Smooth muscle cell (in vitro differentiated cells): ENCODE measurements around the gene C9orf43. TPM values are rescaled to one million over a fixed set of nuclear protein-coding genes. Genes with fewer than 3 reads are reported as not detected.
"Not testable (repeated sequence)": the region's sequence is repeated elsewhere in the genome, so short reads cannot be mapped to it uniquely, and the experiment has no call there.

ENCODE experiments used
- DNase-seq: peaks from one replicate; lab custom pipeline; 2025; ENCODE audit not compliant: unreplicated experiment; lab: John Stamatoyannopoulos, UW
- H2AFZ ChIP-seq: fragments of 200-600 bp; sonication (generic); 2 replicates; pipeline ENCODE4 v1.6.0; 2016; ENCODE audit warnings: antibody characterized with exemption, low read depth, mild to moderate bottlenecking
- H3F3A ChIP-seq: fragments of 200-600 bp; sonication (generic); 2 replicates; pipeline ENCODE4 v1.6.0; 2017; ENCODE audit warnings: antibody characterized with exemption, low read depth
- H3K27ac ChIP-seq: fragments of 200-600 bp; sonication (generic); 2 replicates; pipeline ENCODE4 v1.5.1; 2016; ENCODE audit warnings: low read depth, mild to moderate bottlenecking
- H3K27me3 ChIP-seq: fragments of 200-600 bp; sonication (generic); 2 replicates; pipeline ENCODE4 v1.6.1; 2016; ENCODE audit warnings: low read depth, mild to moderate bottlenecking
- H3K36me3 ChIP-seq: fragments of 200-600 bp; sonication (generic); 2 replicates; pipeline ENCODE4 v1.5.1; 2016; ENCODE audit warnings: low read depth
- H3K4me1 ChIP-seq: fragments of 200-600 bp; sonication (generic); 2 replicates; pipeline ENCODE4 v1.5.1; 2016; ENCODE audit warnings: low read depth
- H3K4me2 ChIP-seq: fragments of 200-600 bp; sonication (generic); 2 replicates; pipeline ENCODE4 v1.6.0; 2016; ENCODE audit warnings: mild to moderate bottlenecking
- H3K4me3 ChIP-seq: fragments of 200-600 bp; sonication (generic); 2 replicates; pipeline ENCODE4 v1.5.1; 2016; ENCODE audit warnings: mild to moderate bottlenecking
- H3K79me2 ChIP-seq: fragments of 200-600 bp; sonication (generic); 2 replicates; pipeline ENCODE4 v1.6.0; 2016; ENCODE audit warnings: low read depth, mild to moderate bottlenecking
- H3K9ac ChIP-seq: fragments of 200-600 bp; sonication (generic); 2 replicates; pipeline ENCODE4 v1.6.0; 2016; ENCODE audit warnings: low read depth
- H3K9me3 ChIP-seq: fragments of 200-600 bp; sonication (generic); replicated peaks from 2 replicates; pipeline ENCODE4 v1.5.1; 2016; ENCODE audit warnings: low read depth
- H4K20me1 ChIP-seq: fragments of 200-600 bp; sonication (generic); 2 replicates; pipeline ENCODE4 v1.6.0; 2016; ENCODE audit warnings: low read depth
- CTCF ChIP-seq: fragments of 200-600 bp; sonication (generic); IDR thresholded peaks from 2 replicates; pipeline ENCODE4 v1.5.1; 2017; ENCODE audit warnings: borderline replicate concordance, mild to moderate bottlenecking, antibody characterized with exemption; ENCODE audit not compliant: insufficient read depth, poor library complexity, severe bottlenecking
- WGBS: methylation state at CpG from one replicate; pipeline ENCODE4 v1.1.7; 2016; ENCODE audit warnings: low lambda C conversion rate; 5-methylcytosine and 5-hydroxymethylcytosine counted together
- polyA plus RNA-seq: library from polyadenylated mRNA; unstranded; fragments of >200 nt; fragmentation: Nextera tagmentation; extraction: Ambion mirVana; gene quantifications from 2 replicates; pipeline ENCODE4 v1.2.1, GENCODE V29; 2016
- total RNA-seq: library from RNA; depleted of rRNA; stranded (reverse); fragments of >200 nt; gene quantifications from 2 replicates; pipeline ENCODE4 v1.2.3, GENCODE V29; 2014

C9orf43 gene
- total and polyA plus RNA-seq, 2 experiments from 2014 or later = 2.0 TPM; not detected in 1

- H3K36me3 ChIP-seq = no peaks in the 10 kb centered on the region
- WGBS = 100% methylated on average over 1 of the region's 1 CpG
- no peaks in the 10 kb centered on the region for H4K20me1 ChIP-seq
- no peaks in the 10 kb centered on the region for H3F3A ChIP-seq
- H3K9me3 ChIP-seq = no peaks in the 10 kb centered on the region
- H3K4me1 ChIP-seq = no peaks in the 10 kb centered on the region
- DNase-seq = no peak
- H3K4me2 ChIP-seq = no peak overlapping the region
- H3K79me2 ChIP-seq = no peaks in the 10 kb centered on the region
- H3K9ac ChIP-seq = no peak overlapping the region
- no peak overlapping the region for H3K4me3 ChIP-seq
- no peak overlapping the region for H2AFZ ChIP-seq
- H3K27ac ChIP-seq = no peak overlapping the region
- TF ChIP-seq CTCF = no peak
- no peaks in the 10 kb centered on the region for H3K27me3 ChIP-seq
These were observed 45.6 kb upstream of the C9orf43 start for GRCh38 chr9:113364951-113365350.

- not testable (repeated sequence) for H3K4me3 ChIP-seq, H3K4me1 ChIP-seq, H3K79me2 ChIP-seq, H3K27ac ChIP-seq, H3K27me3 ChIP-seq, H3K36me3 ChIP-seq, H4K20me1 ChIP-seq, H3F3A ChIP-seq, H2AFZ ChIP-seq, H3K9me3 ChIP-seq, H3K9ac ChIP-seq, DNase-seq, H3K4me2 ChIP-seq
- 90% methylated on average over 3 of the region's 3 CpGs for WGBS
These were observed 44.9 kb upstream of the C9orf43 start for GRCh38 chr9:113365652-113366051.

GRCh38 chr9:113368348-113368981 is 42.1 kb upstream of the C9orf43 start:
- H3K27me3 ChIP-seq = no peaks in the 10 kb centered on the region
- WGBS = 94% methylated on average over 5 of the region's 5 CpGs
- H2AFZ ChIP-seq = no peak overlapping the region
- DNase-seq = no peak
- no peaks in the 10 kb centered on the region for H3K9me3 ChIP-seq
- no peaks in the 10 kb centered on the region for H3K36me3 ChIP-seq
- no peaks in the 10 kb centered on the region for H3F3A ChIP-seq
- H3K79me2 ChIP-seq = no peaks in the 10 kb centered on the region
- no peaks in the 10 kb centered on the region for H3K4me1 ChIP-seq
- TF ChIP-seq CTCF = no peak
- H3K4me2 ChIP-seq = no peak overlapping the region
- no peak overlapping the region for H3K27ac ChIP-seq
- H3K9ac ChIP-seq = no peak overlapping the region
- H3K4me3 ChIP-seq = no peak overlapping the region
- H4K20me1 ChIP-seq = no peaks in the 10 kb centered on the region

- Histone ChIP-seq H3K4me2 (no peak overlapping the region), H3K9ac (no peak overlapping the region), H2AFZ (no peak overlapping the region), H3K27ac (no peak overlapping the region), H3K4me1 (no peaks in the 10 kb centered on the region), H3K79me2 (no peaks in the 10 kb centered on the region), H3K36me3 (no peaks in the 10 kb centered on the region), H3K27me3 (no peaks in the 10 kb centered on the region), H3K4me3 (no peak overlapping the region), H3F3A (no peaks in the 10 kb centered on the region), H3K9me3 (no peaks in the 10 kb centered on the region), H4K20me1 (no peaks in the 10 kb centered on the region)
- 87% methylated on average over 13 of the region's 13 CpGs for WGBS
- no peak for DNase-seq
- TF ChIP-seq CTCF = no peak
These were observed 41.3 kb upstream of the C9orf43 start for GRCh38 chr9:113368982-113369854.
